ENCODE results near the gene ADAM23.

ADAM23 gene

GRCh38 chr2:206502729-206503128 is 59.4 kb downstream of the ADAM23 start:
- no peak for TF ChIP-seq CTCF (IDR thresholded peaks at IDR 0.05)
- no peak overlapping the region for H3K4me3 ChIP-seq (ENCODE audit: low read depth in 1 of 2, low read length in 1 of 2)
- H3K27me3 ChIP-seq = no peaks in the 10 kb centered on the region
- no peak overlapping the region for H3K27ac ChIP-seq
- no peaks in the 10 kb centered on the region for H3K9me3 ChIP-seq
- no peaks in the 10 kb centered on the region for H3K36me3 ChIP-seq
- H3K4me1 ChIP-seq (ENCODE audit: control insufficient read depth in 1 of 2, insufficient read depth in 1 of 2, low read depth in 1 of 2, low read length in 1 of 2) = no peaks in the 10 kb centered on the region

GRCh38 chr2:206511283-206511682 is 68.0 kb downstream of the ADAM23 start:
- H3K27ac ChIP-seq = no peak overlapping the region
- no peaks in the 10 kb centered on the region for H3K36me3 ChIP-seq
- H3K27me3 ChIP-seq = no peaks in the 10 kb centered on the region
- H3K4me1 ChIP-seq (ENCODE audit: control insufficient read depth in 1 of 2, insufficient read depth in 1 of 2, low read depth in 1 of 2, low read length in 1 of 2) = no peaks in the 10 kb centered on the region
- no peak overlapping the region for H3K4me3 ChIP-seq (ENCODE audit: low read depth in 1 of 2, low read length in 1 of 2)
- TF ChIP-seq CTCF (IDR thresholded peaks at IDR 0.05) = no peak
- H3K9me3 ChIP-seq = no peaks in the 10 kb centered on the region

- H3K4me1 ChIP-seq (ENCODE audit: control insufficient read depth in 1 of 2, insufficient read depth in 1 of 2, low read depth in 1 of 2, low read length in 1 of 2) = no peaks in the 10 kb centered on the region
These were observed 69.7 kb downstream of the ADAM23 start for GRCh38 chr2:206512999-206513398.

GRCh38 chr2:206515580-206515979 is 72.2 kb downstream of the ADAM23 start:
- no peak overlapping the region for H3K4me3 ChIP-seq (ENCODE audit: low read depth in 1 of 2, low read length in 1 of 2)
- no peaks in the 10 kb centered on the region for H3K27me3 ChIP-seq
- H3K4me1 ChIP-seq (ENCODE audit: control insufficient read depth in 1 of 2, insufficient read depth in 1 of 2, low read depth in 1 of 2, low read length in 1 of 2) = no peaks in the 10 kb centered on the region
- TF ChIP-seq CTCF (IDR thresholded peaks at IDR 0.05) = no peak
- H3K27ac ChIP-seq = no peak overlapping the region
- H3K9me3 ChIP-seq = no peaks in the 10 kb centered on the region
- no peaks in the 10 kb centered on the region for H3K36me3 ChIP-seq

More at GRCh38 chr2:206512999-206513398, 69.7 kb downstream of the ADAM23 start:
- Histone ChIP-seq H3K4me3 (ENCODE audit: low read depth in 1 of 2, low read length in 1 of 2) (no peak overlapping the region), H3K9me3 (no peaks in the 10 kb centered on the region), H3K27ac (no peak overlapping the region), H3K36me3 (no peaks in the 10 kb centered on the region), H3K27me3 (no peaks in the 10 kb centered on the region)
- TF ChIP-seq CTCF (IDR thresholded peaks at IDR 0.05) = no peak

GRCh38 chr2:206518997-206519396 is 75.7 kb downstream of the ADAM23 start:
- H3K36me3 ChIP-seq = no peaks in the 10 kb centered on the region
- H3K4me3 ChIP-seq (ENCODE audit: low read depth in 1 of 2, low read length in 1 of 2) = no peak overlapping the region
- H3K27ac ChIP-seq = no peak overlapping the region
- no peaks in the 10 kb centered on the region for H3K9me3 ChIP-seq
- H3K27me3 ChIP-seq = no peaks in the 10 kb centered on the region
- no peaks in the 10 kb centered on the region for H3K4me1 ChIP-seq (ENCODE audit: control insufficient read depth in 1 of 2, insufficient read depth in 1 of 2, low read depth in 1 of 2, low read length in 1 of 2)
- no peak for TF ChIP-seq CTCF (IDR thresholded peaks at IDR 0.05)

GRCh38 chr2:206520450-206520849 is 77.1 kb downstream of the ADAM23 start:
- Histone ChIP-seq H3K27ac (no peak overlapping the region), H3K9me3 (no peaks in the 10 kb centered on the region)

More at GRCh38 chr2:206520450-206520849, 77.1 kb downstream of the ADAM23 start:
- Histone ChIP-seq H3K4me1 (ENCODE audit: control insufficient read depth in 1 of 2, insufficient read depth in 1 of 2, low read depth in 1 of 2, low read length in 1 of 2) (no peaks in the 10 kb centered on the region), H3K36me3 (no peaks in the 10 kb centered on the region), H3K4me3 (ENCODE audit: low read depth in 1 of 2, low read length in 1 of 2) (no peak overlapping the region), H3K27me3 (no peaks in the 10 kb centered on the region)
- no peak for TF ChIP-seq CTCF (IDR thresholded peaks at IDR 0.05)

All from neutrophil (primary cell).